Duodenal mucosa (tissue), 2 donors: Measurements from ENCODE around the gene RPL18.
"Not testable (repeated sequence)": the region's sequence is repeated elsewhere in the genome, so short reads cannot be mapped to it uniquely, and the experiment has no call there.

Experiments
- H3K27ac ChIP-seq: one replicate; pipeline ENCODE4 v1.7.0; 2013; ENCODE audit warnings: low read depth, low read length
- H3K27me3 ChIP-seq, 2 donors: one replicate each; pipeline ENCODE4 v1.7.0; 2013; ENCODE audit warnings: low read length in 2 of 2, control low read depth in 1 of 2; ENCODE audit not compliant: insufficient read depth in 2 of 2, control insufficient read depth in 1 of 2
- H3K36me3 ChIP-seq, 2 donors: one replicate each; pipeline ENCODE4 v1.7.0; 2013; ENCODE audit warnings: low read length in 2 of 2, control low read depth in 1 of 2; ENCODE audit not compliant: insufficient read depth in 2 of 2, control insufficient read depth in 1 of 2
- H3K4me1 ChIP-seq, 2 donors: one replicate each; pipeline ENCODE4 v1.7.0; 2013; ENCODE audit warnings: low read length in 2 of 2, control low read depth in 1 of 2; ENCODE audit not compliant: insufficient read depth in 2 of 2, control insufficient read depth in 1 of 2
- H3K4me3 ChIP-seq, 2 donors: one replicate each; pipeline ENCODE4 v1.7.0; 2013; ENCODE audit warnings: low read length in 2 of 2, low read depth in 1 of 2
- H3K9ac ChIP-seq, 2 donors: one replicate each; pipeline ENCODE4 v1.7.0; 2013; ENCODE audit warnings: low read length in 2 of 2, low read depth in 1 of 2
- H3K9me3 ChIP-seq, 2 donors: one replicate each; pipeline ENCODE4 v1.7.0; 2013; ENCODE audit warnings: low read length in 2 of 2, control low read depth in 1 of 2; ENCODE audit not compliant: control insufficient read depth in 1 of 2

The RPL18 gene

DNA sequence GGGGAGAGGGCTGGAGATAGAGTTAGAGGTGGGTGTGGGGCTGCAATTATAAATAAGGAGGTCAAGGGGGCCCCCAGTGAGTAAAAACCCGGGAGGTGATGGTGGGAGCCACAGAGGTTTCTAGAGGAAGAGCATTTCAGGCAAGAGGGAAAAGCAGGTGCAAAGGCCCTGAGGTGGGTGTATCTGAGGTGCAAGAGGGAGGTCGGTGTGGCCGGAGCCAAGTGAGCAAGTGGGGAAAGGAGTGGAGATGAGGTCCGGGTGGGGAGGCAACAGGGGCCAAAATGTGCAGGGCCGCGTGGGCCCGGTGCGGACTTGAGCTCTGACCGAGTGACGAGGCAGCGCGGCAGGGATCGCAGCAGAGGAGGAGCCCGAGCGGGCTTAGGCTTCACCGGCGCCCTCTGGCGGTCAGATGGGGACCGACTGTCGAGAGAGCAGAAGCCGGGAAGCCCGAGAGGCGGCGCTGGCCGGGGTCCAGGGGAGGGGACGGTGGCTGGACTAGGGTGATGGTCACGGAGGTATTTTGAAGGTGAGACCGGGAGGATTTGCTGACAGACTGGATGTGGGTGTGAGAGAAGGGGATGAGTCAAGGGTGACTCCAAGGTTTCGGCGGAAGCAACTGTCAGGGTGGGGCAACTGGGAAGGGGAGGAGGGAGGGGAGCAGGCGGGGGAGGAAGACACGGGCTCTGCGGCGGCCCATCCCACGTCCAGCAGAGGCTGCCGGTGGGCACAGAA, 30.1 kb downstream of the RPL18 start:
- Histone ChIP-seq H3K4me3 (peak overlapping the region; percentile 51 to 68), H3K27ac (no peak overlapping the region), H3K27me3 (no peaks in the 10 kb centered on the region), H3K9me3 (no peaks in the 10 kb centered on the region), H3K9ac (peak overlapping the region; percentile 49 to 63), H3K36me3 (no peaks in the 10 kb centered on the region), H3K4me1 (peaks cover 6 to 7% of the 10 kb centered on the region in 2 donors)

DNA sequence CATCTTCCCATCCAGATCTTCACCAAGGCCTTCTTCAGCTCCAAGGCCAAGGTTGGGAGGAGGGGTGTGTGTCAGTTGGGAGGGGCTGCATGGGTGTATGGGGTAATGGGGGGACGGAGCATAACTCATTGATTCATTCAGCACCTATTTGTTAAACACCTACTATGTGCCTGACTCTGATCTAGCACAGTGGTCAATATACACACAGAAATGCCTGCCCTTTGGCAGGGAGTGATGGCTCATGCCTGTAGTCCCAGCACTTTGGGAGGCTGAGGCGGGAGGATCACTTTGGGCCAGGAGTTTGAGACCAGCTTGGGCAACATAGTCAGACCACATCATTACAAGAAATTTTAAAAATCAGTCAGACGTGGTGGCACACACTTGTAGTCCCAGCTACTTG, 31.6 kb downstream of the RPL18 start:
- H3K9ac ChIP-seq, result no peak overlapping the region
- no peaks in the 10 kb centered on the region for H3K27me3 ChIP-seq
- H3K4me1 ChIP-seq, result peaks cover 6 to 7% of the 10 kb centered on the region in 2 donors
- H3K27ac ChIP-seq, result no peak overlapping the region
- H3K4me3 ChIP-seq, result no peak overlapping the region
- H3K36me3 ChIP-seq, result no peaks in the 10 kb centered on the region
- H3K9me3 ChIP-seq, result no peaks in the 10 kb centered on the region

DNA sequence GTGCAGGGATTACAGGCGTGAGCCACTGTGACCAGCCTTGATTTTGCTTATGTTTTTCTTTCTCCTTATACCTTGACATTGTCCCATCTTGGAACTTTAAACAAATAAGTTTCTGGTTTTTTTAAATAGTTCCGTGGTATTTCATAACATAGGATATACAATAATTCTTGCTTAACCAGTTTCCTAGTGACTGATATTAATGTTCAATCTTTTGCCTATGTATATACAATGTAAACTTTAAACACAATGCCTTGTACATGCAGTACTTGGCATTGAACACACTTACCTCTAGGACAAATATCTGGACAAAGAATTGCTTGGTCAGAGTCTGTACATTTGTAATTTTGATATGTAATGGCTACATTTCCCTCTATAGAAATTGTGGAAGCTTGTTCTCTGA, 36.8 kb downstream of the RPL18 start:
- Histone ChIP-seq H3K9me3 (no peaks in the 10 kb centered on the region), H3K9ac (no peak overlapping the region), H3K27me3 (no peaks in the 10 kb centered on the region), H3K27ac (no peak overlapping the region), H3K4me1 (peaks cover 0 to 3% of the 10 kb centered on the region in 2 donors), H3K4me3 (no peak overlapping the region), H3K36me3 (no peaks in the 10 kb centered on the region)

DNA sequence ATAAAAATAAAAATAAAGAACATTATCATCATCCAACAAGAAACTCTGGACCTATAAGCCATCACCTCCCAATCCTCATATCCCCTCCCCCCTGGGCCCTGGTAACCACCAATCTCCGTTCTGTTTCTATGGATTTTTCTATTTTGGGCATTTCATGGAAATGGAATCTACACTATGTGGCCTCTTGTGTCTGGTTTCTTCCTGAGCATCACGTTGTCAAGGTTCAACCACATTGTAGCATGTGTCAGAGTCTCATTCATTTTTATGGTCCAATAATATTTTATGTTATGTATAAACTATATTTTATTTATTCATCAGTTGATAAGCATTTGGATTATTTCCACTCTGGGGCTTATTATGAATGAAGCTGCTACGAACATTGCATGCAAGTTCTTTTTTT, 40.1 kb downstream of the RPL18 start:
- Histone ChIP-seq H3K36me3 (no peaks in the 10 kb centered on the region), H3K4me1 (peaks cover 0 to 4% of the 10 kb centered on the region in 2 donors), H3K27me3 (no peaks in the 10 kb centered on the region), H3K9me3 (no peaks in the 10 kb centered on the region), H3K27ac (no peak overlapping the region), H3K9ac (no peak overlapping the region), H3K4me3 (no peak overlapping the region)

DNA sequence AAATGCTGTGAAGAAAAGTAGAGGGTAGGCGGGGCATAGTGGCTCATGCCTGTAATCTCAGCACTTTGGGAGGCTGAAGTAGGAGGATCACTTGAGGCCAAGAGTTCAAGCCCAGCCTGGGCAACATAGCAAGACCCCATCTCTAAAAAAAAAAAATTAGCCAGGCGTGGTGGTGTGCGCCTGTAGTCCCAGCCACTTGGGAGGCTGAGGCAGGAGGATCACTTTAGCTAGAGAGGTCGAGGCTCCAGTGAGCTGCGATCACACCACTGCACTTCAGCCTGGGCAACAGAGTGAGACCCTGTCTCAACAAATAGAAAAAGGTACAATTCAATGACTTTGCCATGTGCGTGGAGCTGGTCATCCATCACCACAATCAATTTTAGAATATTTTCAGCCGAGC, 41.1 kb downstream of the RPL18 start:
- H3K9me3 ChIP-seq, H3K9ac ChIP-seq, H3K27ac ChIP-seq, H3K27me3 ChIP-seq, H3K36me3 ChIP-seq, H3K4me1 ChIP-seq, H3K4me3 ChIP-seq: not testable (repeated sequence)

DNA sequence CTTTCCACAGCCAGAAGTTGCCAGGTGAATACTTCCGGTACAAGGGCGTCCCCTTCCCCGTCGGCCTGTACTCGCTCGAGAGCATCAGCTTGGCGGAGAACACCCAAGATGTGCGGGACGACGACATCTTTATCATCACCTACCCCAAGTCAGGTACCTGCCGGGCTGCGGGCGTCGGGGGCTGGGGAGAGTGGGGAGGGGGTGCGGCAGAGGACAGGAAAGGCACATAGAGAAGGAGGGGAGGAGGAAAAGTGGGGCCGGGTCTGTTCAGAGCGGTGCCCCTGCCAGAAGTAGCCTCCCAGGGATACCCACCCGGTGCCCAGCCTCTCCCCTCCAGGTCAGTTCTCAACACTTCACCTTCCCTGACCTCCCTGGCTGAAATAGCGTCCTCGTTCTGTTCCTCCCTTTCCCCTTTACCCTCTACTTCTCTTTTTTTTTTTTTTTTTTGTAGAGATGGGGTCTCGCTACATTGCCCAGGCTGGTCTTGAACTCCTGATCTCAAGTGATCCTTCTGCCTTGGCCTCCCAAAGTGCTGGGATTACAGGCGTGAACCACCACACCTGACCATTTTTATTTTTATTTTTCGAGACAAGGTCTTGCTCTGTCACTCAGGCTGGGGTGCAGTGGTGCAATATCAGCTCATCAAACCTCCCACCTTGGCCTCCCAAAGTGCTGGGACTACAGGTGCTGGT, 42.9 kb downstream of the RPL18 start:
- Histone ChIP-seq H3K9ac (no peak overlapping the region), H3K9me3 (no peaks in the 10 kb centered on the region), H3K27me3 (no peaks in the 10 kb centered on the region), H3K36me3 (no peaks in the 10 kb centered on the region), H3K4me1 (peaks cover 0 to 4% of the 10 kb centered on the region in 2 donors), H3K4me3 (no peak overlapping the region), H3K27ac (no peak overlapping the region)

DNA sequence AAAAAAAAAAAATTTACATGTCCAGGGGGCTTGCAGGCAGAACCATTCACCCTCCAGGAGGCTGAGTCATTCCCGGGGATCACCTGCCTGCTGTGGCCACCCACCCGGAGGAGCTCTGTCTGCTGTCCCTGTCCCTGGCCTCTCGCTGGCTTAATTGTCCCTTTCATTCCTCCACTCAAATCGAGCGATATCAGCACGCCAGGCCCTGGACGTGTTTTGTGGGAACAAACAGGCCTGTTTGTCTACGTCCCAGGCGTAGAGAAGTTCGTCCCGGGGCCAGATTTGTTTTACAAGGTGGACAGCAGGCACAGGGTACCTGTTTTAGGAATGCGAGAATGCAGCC, 45.8 kb downstream of the RPL18 start:
- H3K9me3 ChIP-seq, result no peaks in the 10 kb centered on the region
- H3K36me3 ChIP-seq, result no peaks in the 10 kb centered on the region
- H3K4me1 ChIP-seq, result peaks cover 7 to 10% of the 10 kb centered on the region in 2 donors
- H3K4me3 ChIP-seq, result no peak overlapping the region
- no peak overlapping the region for H3K27ac ChIP-seq
- H3K27me3 ChIP-seq, result no peaks in the 10 kb centered on the region
- no peak overlapping the region for H3K9ac ChIP-seq

DNA sequence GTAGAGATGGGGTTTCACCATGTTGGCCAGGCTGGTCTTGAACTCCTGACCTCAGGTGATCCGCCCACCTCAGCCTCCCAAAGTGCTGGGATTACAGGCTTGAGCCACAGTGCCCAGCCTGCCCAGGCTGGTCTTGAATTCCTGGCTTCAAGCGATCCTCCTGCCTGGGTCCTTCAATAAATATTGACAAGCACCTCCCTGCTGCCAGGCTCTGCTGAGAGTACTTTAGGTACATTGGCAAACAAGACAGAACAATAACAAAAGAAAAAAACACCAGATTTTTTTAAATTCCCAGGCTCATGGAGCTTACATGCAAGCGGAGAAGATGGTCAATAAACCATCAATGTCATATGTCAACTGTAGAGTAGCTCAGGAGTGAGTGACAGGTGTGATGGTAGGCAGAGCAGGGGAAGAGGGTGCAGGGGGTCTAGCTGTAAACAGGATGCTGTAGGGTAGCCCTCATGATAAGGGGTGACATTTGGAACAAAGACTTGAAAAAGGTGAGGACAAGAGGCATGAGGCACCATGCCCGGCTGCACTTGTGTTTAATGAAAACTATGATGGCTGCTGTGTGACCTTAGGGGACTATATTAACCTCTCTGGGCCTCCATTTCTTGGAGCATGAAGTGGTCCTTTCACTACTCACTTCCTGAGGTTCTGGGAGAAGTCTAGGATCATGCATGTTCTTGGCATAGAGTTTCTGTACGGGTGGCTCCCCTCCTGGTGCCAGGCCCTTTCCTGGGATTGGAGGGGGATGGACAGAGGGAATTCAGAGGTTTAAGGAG, 47.4 kb downstream of the RPL18 start:
- H3K36me3 ChIP-seq, result no peaks in the 10 kb centered on the region
- H3K9me3 ChIP-seq, result no peaks in the 10 kb centered on the region
- no peaks in the 10 kb centered on the region for H3K27me3 ChIP-seq
- H3K4me1 ChIP-seq, result peaks cover 9 to 10% of the 10 kb centered on the region in 2 donors
- H3K27ac ChIP-seq, result no peak overlapping the region
- no peak overlapping the region for H3K9ac ChIP-seq
- H3K4me3 ChIP-seq, result no peak overlapping the region

DNA sequence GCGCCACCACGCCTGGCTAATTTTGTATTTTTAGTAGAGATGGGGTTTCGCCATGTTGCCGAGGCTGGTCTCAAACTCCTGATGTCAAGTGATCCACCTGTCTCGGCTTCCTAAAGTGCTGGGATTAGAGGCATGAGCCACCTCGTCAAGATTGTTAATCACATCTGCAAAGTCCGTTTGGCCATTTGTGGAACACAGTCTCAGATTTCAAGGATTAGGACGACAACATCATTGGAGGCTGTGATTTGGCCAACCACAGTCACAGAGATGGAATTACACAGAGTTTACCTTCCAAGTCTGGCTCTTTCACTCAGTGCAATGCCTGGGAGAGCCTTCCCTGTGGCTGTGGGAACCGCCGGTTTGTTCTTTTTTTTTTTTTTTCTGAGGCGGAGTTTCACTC, 49.2 kb downstream of the RPL18 start:
- H3K9me3 ChIP-seq, result no peaks in the 10 kb centered on the region
- no peaks in the 10 kb centered on the region for H3K27me3 ChIP-seq
- no peak overlapping the region for H3K9ac ChIP-seq
- no peaks in the 10 kb centered on the region for H3K36me3 ChIP-seq
- peaks cover 9 to 10% of the 10 kb centered on the region in 2 donors for H3K4me1 ChIP-seq
- no peak overlapping the region for H3K4me3 ChIP-seq
- no peak overlapping the region for H3K27ac ChIP-seq

DNA sequence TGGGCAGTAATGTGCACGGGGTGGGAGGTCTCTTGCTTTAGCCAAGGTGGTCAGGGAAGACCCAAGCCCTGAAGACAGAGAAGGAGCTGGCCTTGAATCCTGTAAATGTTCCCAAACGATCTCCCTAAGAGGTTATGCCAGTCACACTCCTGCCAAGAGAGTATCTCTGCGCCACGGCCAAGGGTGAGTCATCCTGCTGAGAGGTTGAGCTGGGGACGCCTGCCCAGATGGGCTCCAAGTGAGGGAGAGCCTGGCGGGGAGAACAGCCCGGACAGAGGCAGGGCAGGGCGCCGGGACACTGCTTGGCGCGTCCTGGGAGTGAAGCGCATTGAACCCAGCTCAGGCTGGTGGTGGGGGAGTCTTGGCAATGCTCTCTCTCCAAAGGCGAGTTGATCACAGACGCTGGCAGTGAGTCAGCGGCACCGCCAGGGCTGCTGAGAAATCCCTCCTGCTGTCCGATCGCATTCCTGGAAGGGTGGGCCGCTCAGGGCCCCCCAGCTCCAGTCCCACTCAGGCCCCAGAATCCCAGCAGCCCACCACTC, 50.6 kb downstream of the RPL18 start:
- no peak overlapping the region for H3K27ac ChIP-seq
- H3K4me3 ChIP-seq, result peak overlapping the region; percentile 38 to 51
- H3K9me3 ChIP-seq, result no peaks in the 10 kb centered on the region
- peak overlapping the region in 1 of 2 donors; percentile 43 for H3K9ac ChIP-seq
- no peaks in the 10 kb centered on the region for H3K36me3 ChIP-seq
- H3K27me3 ChIP-seq, result no peaks in the 10 kb centered on the region
- H3K4me1 ChIP-seq, result peaks cover 6 to 9% of the 10 kb centered on the region in 2 donors
